MM.1S (cell line): Measurements from ENCODE around the gene AKAP8L.

ENCODE experiments used
- DNase-seq: peaks from one replicate; pipeline ENCODE4 v3.0.0-alpha.2; 2015
- H2AFZ ChIP-seq: fragments of 300-600 bp; sonication (generic); 2 replicates; pipeline ENCODE4 v1.6.0; 2016; ENCODE audit warnings: antibody characterized with exemption, low read length
- H3F3A ChIP-seq: fragments of 300-600 bp; sonication (generic); 2 replicates; pipeline ENCODE4 v1.6.1; 2016; ENCODE audit warnings: mild to moderate bottlenecking, antibody characterized with exemption, low read length, moderate library complexity, mixed read lengths; ENCODE audit not compliant: insufficient read depth
- H3K27ac ChIP-seq: fragments of 300-600 bp; sonication (generic); 2 replicates; pipeline ENCODE4 v1.5.1; 2016; ENCODE audit warnings: mild to moderate bottlenecking, low read length
- H3K27me3 ChIP-seq: fragments of 300-600 bp; sonication (generic); replicated peaks from 2 replicates; pipeline ENCODE4 v1.6.0; 2016; ENCODE audit warnings: low read length; ENCODE audit not compliant: insufficient read depth
- H3K36me3 ChIP-seq: fragments of 300-600 bp; sonication (generic); replicated peaks from 2 replicates; pipeline ENCODE4 v1.6.1; 2016; ENCODE audit warnings: mild to moderate bottlenecking, low read length, mixed read lengths; ENCODE audit not compliant: insufficient read depth
- H3K4me1 ChIP-seq: fragments of 300-600 bp; sonication (generic); 2 replicates; pipeline ENCODE4 v1.6.1; 2016; ENCODE audit warnings: low read length, mixed read lengths
- H3K4me2 ChIP-seq: fragments of 300-600 bp; sonication (generic); 2 replicates; pipeline ENCODE4 v1.6.0; 2016; ENCODE audit warnings: low read depth, low read length
- H3K4me3 ChIP-seq: fragments of 300-600 bp; sonication (generic); 2 replicates; pipeline ENCODE4 v1.5.1; 2016; ENCODE audit warnings: low read length, mixed read lengths
- H3K79me2 ChIP-seq: fragments of 300-600 bp; sonication (generic); 2 replicates; pipeline ENCODE4 v1.6.1; 2016; ENCODE audit warnings: mixed run types, low read length, mixed read lengths
- H3K9ac ChIP-seq: fragments of 300-600 bp; sonication (generic); 2 replicates; pipeline ENCODE4 v1.6.1; 2016; ENCODE audit warnings: low read length, mixed read lengths
- H3K9me2 ChIP-seq: fragments of 300-600 bp; sonication (generic); replicated peaks from 2 replicates; pipeline ENCODE4 v1.6.1; 2016; ENCODE audit warnings: mild to moderate bottlenecking, low read length, mixed read lengths; ENCODE audit not compliant: insufficient read depth
- H3K9me3 ChIP-seq: fragments of 300-600 bp; sonication (generic); replicated peaks from 2 replicates; pipeline ENCODE4 v1.6.1; 2016; ENCODE audit warnings: mild to moderate bottlenecking, low read length, mixed read lengths; ENCODE audit not compliant: insufficient read depth
- H4K20me1 ChIP-seq: fragments of 300-600 bp; sonication (generic); 2 replicates; pipeline ENCODE4 v1.6.1; 2016; ENCODE audit warnings: mild to moderate bottlenecking, low read length, moderate library complexity, mixed read lengths; ENCODE audit not compliant: insufficient read depth
- CTCF ChIP-seq: fragments of 300-600 bp; sonication (generic); IDR thresholded peaks from 2 replicates; pipeline ENCODE4 v1.5.1; 2016; ENCODE audit warnings: antibody characterized with exemption, low read length, mixed read lengths
- EZH2 ChIP-seq: fragments of 300-600 bp; sonication (generic); optimal IDR thresholded peaks from 2 replicates; pipeline ENCODE3; 2017; ENCODE audit warnings: low read depth, mild to moderate bottlenecking, antibody characterized with exemption, low read length, mixed read lengths
- EZH2phosphoT487 ChIP-seq: fragments of 300-600 bp; sonication (generic); IDR thresholded peaks from 2 replicates; pipeline ENCODE4 v1.6.1; 2018; ENCODE audit warnings: antibody characterized with exemption, low read length

The AKAP8L gene

GRCh38 chr19:15464394-15465385 lies 45.9 kb upstream of the AKAP8L start, which contains the start of gene RASAL3:
Gene RASAL3, minus strand, starts transcription at chr19:15464544. Its CDS starts 186 bp downstream, at chr19:15464358.
- Histone ChIP-seq H3K9ac (peak within 1 kb of the TSS; percentile 88), H3K4me1 (peaks cover 24% of the 10 kb centered on the region), H2AFZ (peak within 1 kb of the TSS; percentile 69), H4K20me1 (no peaks in the 10 kb centered on the region), H3K4me2 (peak within 1 kb of the TSS; percentile 77), H3K27me3 (no peaks in the 10 kb centered on the region), H3K9me3 (no peaks in the 10 kb centered on the region), H3K9me2 (no peaks in the 10 kb centered on the region), H3K79me2 (peaks cover 48% of the 10 kb centered on the region), H3K27ac (peak within 1 kb of the TSS; percentile 81; the same call in 1 of the 2 replicates), H3F3A (peaks cover 29% of the 10 kb centered on the region), H3K36me3 (no peaks in the 10 kb centered on the region; the same call in 1 of the 2 replicates), H3K4me3 (peak within 1 kb of the TSS; percentile 84)
- no peak for TF ChIP-seq EZH2phosphoT487
- DNase-seq = peak; percentile 73

- no peaks in the 10 kb centered on the region for H3K9me2 ChIP-seq
- H3K9me3 ChIP-seq = no peaks in the 10 kb centered on the region
- peaks cover 48% of the 10 kb centered on the region for H3K79me2 ChIP-seq
- DNase-seq = peak; percentile 76
- peak overlapping the region; percentile 88 for H3K9ac ChIP-seq
- H3K27me3 ChIP-seq = no peaks in the 10 kb centered on the region
- H3K4me2 ChIP-seq = peak overlapping the region; percentile 77
- H3K27ac ChIP-seq = peak overlapping the region; percentile 81; the same call in 1 of the 2 replicates
- peaks cover 24% of the 10 kb centered on the region for H3K4me1 ChIP-seq
- H2AFZ ChIP-seq = peak overlapping the region; percentile 69
- H4K20me1 ChIP-seq = no peaks in the 10 kb centered on the region
- TF ChIP-seq CTCF = no peak; the same call in none of the 2 replicates
- no peak for TF ChIP-seq EZH2phosphoT487
- no peak for TF ChIP-seq EZH2
- peaks cover 29% of the 10 kb centered on the region for H3F3A ChIP-seq
- H3K36me3 ChIP-seq = no peaks in the 10 kb centered on the region; the same call in 1 of the 2 replicates
- H3K4me3 ChIP-seq = peak overlapping the region; percentile 84
These were observed 45.1 kb upstream of the AKAP8L start for GRCh38 chr19:15463861-15464371.

- TF ChIP-seq EZH2 (no peak), CTCF (no peak), EZH2phosphoT487 (no peak)
- no peak overlapping the region for H3K4me2 ChIP-seq
- H3K27me3 ChIP-seq = no peaks in the 10 kb centered on the region
- H2AFZ ChIP-seq = no peak overlapping the region
- no peaks in the 10 kb centered on the region for H4K20me1 ChIP-seq
- H3K4me3 ChIP-seq = no peak overlapping the region
- H3F3A ChIP-seq = peaks cover 21% of the 10 kb centered on the region
- no peak overlapping the region for H3K9ac ChIP-seq
- H3K27ac ChIP-seq = no peak overlapping the region
- peaks cover 48% of the 10 kb centered on the region for H3K79me2 ChIP-seq
- no peaks in the 10 kb centered on the region; the same call in 1 of the 2 replicates for H3K36me3 ChIP-seq
- no peaks in the 10 kb centered on the region for H3K9me2 ChIP-seq
- H3K4me1 ChIP-seq = peaks cover 17% of the 10 kb centered on the region
- DNase-seq = no peak
- no peaks in the 10 kb centered on the region for H3K9me3 ChIP-seq
These were observed 42.9 kb upstream of the AKAP8L start for GRCh38 chr19:15461694-15462093.
